ENCODE measurements around the gene PLCG2.
"Not testable (repeated sequence)": the region's sequence is repeated elsewhere in the genome, so short reads cannot be mapped to it uniquely, and the experiment has no call there.

The PLCG2 gene

GRCh38 chr16:81877490-81877889 is 98.4 kb downstream of the PLCG2 start:
- DNase-seq (ENCODE audit: low read depth in 2 of 2), result not testable (repeated sequence)

GRCh38 chr16:81878529-81878928 is 99.4 kb downstream of the PLCG2 start:
- DNase-seq (ENCODE audit: low read depth in 2 of 2), result no peak

DNA sequence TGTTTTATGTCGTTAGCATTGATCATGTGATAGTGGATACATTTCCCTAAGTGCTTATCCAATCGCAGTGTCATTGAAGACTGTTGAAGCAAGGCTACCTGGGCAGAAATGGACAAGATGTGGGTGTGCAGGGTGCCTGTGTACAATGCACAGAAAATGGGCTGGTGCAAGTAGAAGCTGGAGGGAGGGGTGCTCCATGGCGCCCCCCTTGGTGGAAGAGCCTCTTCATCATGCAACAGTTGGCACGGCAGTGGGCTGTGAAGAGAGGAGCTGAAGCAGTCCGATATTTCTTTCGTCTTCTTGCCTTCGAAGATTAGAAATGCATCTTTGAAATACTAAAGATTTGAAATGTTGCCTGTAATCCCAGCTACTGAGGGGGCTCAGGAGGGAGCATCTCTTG is 100.5 kb downstream of the PLCG2 start:
- DNase-seq (ENCODE audit: low read depth in 2 of 2), result no peak

GRCh38 chr16:81880816-81881215 is 101.7 kb downstream of the PLCG2 start:
- no peak for DNase-seq (ENCODE audit: low read depth in 2 of 2)

DNA sequence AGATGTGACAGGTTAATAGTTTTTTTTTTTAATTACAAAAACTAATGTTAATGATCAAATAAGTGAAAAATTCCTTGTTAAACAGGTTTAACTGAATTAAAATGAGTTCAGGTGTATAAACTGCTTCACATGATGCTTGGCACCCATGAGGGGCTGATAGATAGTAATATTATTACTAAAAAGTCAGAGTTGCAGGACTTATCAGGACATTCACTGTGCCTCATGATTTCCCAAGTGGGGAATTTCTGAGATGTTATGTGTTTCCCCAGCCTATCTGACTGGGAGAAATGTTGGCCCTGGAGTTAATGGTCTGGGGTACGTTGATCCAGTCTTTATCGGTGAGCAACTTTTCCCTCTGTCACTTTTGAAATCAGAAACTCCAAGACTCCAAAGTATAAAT is 102.1 kb downstream of the PLCG2 start:
- no peak for DNase-seq (ENCODE audit: low read depth in 2 of 2)

DNA sequence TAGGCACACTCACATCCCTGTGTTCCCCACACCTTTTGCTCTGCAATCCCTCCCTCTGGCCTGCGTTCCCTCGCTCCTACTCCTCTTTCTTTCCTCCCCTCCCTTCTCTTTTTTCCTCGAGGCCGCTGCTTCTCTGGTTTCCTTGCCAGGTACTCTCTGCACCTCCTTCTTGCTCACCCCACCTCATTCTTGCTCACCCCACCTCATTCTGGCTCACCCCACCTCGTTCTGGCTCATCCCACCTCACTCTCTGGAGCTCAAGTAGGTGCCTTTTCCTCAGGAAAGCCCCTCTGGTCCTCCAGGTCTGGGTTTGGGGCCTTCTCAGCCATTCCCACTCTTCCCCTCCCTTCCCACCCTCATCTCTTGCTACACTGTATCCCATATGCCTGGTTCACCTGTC is 103.5 kb downstream of the PLCG2 start:
- DNase-seq (ENCODE audit: low read depth in 2 of 2), result no peak

- no peak for DNase-seq (ENCODE audit: low read depth in 2 of 2)
Observed at GRCh38 chr16:81883235-81883634, 104.1 kb downstream of the PLCG2 start.

DNA sequence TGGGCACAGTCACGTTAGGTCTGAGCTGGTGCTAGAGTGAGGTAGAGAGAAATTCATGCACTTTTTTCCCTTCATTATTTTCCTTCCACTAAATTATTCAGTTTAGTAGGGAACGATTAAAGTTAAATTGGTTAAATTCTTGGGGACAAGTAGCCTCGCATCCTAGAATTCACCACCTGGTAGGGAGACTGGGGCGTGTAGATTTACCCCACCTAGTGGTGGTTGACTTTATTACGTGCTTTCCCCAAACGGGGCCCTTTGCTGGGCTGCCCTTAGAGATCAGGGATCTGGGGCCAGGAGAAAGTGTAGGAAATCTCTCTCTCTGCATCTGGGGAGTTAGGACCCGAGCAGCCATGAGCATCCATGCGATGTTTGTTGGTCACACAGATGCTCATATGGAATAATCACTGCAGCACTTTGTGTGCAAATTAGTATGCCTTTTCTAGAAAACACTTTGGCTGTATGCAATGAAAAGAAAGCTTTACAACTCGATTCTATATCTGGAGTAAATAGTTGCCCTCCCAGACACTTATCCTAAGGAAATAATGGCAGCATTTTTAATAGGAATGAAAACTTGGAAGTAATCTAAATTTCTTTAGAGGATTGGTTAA is 107.0 kb downstream of the PLCG2 start:
- DNase-seq (ENCODE audit: low read depth in 2 of 2), result no peak

- DNase-seq (ENCODE audit: low read depth in 2 of 2), result no peak
Observed at GRCh38 chr16:81888520-81889394, 109.7 kb downstream of the PLCG2 start.

DNA sequence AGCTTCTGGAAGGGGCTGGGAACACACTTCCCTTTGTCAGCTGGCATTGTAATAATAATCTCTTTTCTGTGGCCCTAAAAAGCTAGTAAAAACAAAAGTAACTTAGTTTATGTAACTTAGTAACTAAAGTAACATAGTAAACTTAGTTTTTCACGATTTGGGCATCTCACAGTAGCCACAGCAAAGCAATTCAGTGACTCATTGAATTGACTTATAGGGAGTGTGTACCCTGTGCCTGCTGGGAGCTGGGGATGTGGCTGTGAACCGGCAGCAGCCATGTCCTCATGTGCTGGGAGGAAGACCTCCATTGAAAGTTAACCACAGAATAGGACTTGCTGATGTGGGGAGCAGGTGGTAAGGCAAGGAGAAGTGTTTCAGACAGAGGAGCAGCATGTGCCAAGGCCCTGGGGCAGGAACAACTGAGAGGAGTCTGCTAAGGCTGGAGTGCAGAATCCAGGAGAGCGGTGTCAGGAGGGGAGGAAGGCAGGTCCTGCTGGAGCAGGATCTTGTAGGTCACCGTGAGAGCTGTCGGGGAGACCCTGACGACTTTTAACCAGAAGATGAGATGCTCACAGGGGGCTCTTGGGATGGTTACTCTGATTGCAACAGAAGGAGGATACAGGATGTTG is 112.8 kb downstream of the PLCG2 start:
- no peak for DNase-seq (ENCODE audit: low read depth in 2 of 2)

GRCh38 chr16:81894592-81894991 is 115.5 kb downstream of the PLCG2 start:
- no peak for DNase-seq (ENCODE audit: low read depth in 2 of 2)

- DNase-seq (ENCODE audit: low read depth in 2 of 2), result no peak
Observed at GRCh38 chr16:81896902-81897301, 117.8 kb downstream of the PLCG2 start.

DNA sequence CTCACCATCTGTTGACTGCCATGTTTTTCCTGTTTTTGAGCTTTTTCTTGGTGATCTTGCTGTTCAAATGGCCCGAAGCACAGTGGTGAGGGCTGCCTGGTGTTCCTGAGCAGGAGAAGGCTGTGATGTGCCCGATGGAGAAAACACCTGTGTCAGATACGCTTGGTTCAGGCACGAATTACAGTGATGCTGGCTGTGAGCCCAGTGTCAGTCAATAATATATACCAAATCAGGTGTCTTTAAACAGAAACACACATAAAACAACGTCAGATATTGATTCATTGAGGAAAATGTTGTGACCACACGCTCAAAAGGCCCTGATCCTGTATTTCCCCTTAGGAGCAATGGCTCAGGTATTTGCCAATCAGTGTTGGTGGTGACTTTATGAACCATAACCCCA is 120.5 kb downstream of the PLCG2 start:
- no peak for DNase-seq (ENCODE audit: low read depth in 2 of 2)

DNA sequence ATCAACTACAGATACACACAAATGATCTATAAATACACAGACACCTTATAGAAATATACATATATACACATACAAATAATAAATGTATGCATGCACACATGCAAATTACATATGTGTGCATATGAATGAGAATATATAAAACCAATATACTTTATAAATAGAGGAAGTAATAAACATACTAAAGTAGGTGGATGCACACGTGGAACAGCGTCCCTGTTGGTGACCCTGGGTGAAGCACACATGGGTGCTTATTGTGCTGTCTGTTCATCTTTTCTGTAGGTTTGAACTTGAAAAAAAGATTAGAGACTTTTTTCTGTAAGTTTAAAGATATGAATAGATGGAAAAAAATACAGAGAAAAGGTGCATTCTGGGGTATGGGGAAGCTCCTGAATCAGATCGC is 120.9 kb downstream of the PLCG2 start:
- DNase-seq (ENCODE audit: low read depth in 2 of 2), result no peak

DNA sequence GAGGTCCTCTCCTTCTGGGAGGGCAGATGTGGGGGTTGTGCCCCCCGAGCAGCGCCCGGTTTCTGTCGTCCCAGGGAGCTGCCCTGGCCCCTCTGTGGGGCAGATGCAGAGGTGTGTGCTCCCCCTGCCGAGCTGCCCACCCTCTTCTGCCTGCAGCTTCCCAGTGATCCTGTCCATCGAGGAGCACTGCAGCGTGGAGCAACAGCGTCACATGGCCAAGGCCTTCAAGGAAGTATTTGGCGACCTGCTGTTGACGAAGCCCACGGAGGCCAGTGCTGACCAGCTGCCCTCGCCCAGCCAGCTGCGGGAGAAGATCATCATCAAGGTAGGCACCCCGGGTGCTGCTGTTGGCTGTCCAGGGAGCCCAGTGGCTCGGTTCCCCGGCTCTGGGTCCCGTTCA is 121.4 kb downstream of the PLCG2 start:
- no peak for DNase-seq (ENCODE audit: low read depth in 2 of 2)

DNA sequence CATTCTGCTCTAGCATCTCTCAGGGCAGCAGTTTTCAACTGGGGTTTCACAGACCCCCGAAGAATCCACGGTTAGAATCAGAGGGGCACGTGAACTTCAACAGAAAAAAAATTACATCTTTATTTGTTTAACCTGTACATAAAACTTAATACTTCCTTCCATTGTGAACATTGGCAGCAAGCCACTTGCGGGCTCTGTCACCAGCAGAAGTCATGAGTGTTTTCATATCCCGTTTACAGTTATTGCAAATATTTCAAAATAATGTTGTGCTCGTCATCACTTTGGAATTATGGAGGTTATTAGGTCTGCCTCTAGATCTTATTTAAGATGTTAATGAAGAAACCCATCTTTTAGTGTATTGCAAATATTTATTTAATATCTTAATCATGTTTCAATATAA is 122.4 kb downstream of the PLCG2 start:
- no peak for DNase-seq (ENCODE audit: low read depth in 2 of 2)

GRCh38 chr16:81902025-81902424 is 122.9 kb downstream of the PLCG2 start:
- DNase-seq (ENCODE audit: low read depth in 2 of 2), result no peak

- no peak for DNase-seq (ENCODE audit: low read depth in 2 of 2)
Observed at GRCh38 chr16:81904320-81904719, 125.2 kb downstream of the PLCG2 start.

DNA sequence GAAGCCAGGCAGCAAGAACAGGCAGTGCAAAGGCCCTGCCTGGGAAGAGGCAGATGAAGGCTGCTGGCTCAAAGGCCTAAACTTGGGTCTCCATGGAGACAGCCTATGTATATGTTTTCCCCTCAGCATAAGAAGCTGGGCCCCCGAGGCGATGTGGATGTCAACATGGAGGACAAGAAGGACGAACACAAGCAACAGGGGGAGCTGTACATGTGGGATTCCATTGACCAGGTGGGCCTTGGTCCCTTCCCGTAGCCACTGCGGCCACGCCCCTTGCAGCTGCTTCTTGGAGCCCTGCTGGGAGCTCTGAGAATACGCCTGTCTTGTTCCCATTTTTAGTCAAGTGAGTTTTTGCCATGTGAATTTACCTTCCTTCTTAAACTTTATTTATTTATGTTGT is 126.2 kb downstream of the PLCG2 start:
- no peak for DNase-seq (ENCODE audit: low read depth in 2 of 2)

DNA sequence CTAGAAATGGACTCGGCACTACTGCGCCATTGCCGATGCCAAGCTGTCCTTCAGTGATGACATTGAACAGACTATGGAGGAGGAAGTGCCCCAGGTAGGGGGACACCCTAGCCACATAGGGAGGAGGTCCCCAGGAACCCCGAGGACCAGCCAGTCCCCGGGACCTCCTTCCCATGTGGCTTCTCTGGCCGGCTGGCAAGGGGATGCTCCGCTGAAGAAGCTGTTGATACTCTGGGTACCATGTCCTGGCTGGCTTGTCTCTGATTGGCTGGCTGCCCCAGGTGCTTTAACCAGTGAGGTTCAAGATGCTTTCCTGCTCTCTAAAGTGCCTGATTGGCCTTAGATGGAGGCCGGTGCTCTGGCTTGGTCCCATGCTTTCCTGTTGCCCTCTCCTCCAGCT is 128.6 kb downstream of the PLCG2 start:
- no peak for DNase-seq (ENCODE audit: low read depth in 2 of 2)

- DNase-seq (ENCODE audit: low read depth in 2 of 2), result no peak
Observed at GRCh38 chr16:81908466-81909262, 129.6 kb downstream of the PLCG2 start.

- no peak for DNase-seq (ENCODE audit: low read depth in 2 of 2)
Observed at GRCh38 chr16:81910366-81910885, 131.3 kb downstream of the PLCG2 start.
